GM18520 (cell line): ENCODE data around the gene NCKAP5.

Experiments
- ATAC-seq: cut with Tn5 transposase; IDR thresholded peaks from one replicate; pipeline ENCODE4 v1.9.1; 2021; ENCODE audit not compliant: unreplicated experiment

NCKAP5 gene

DNA sequence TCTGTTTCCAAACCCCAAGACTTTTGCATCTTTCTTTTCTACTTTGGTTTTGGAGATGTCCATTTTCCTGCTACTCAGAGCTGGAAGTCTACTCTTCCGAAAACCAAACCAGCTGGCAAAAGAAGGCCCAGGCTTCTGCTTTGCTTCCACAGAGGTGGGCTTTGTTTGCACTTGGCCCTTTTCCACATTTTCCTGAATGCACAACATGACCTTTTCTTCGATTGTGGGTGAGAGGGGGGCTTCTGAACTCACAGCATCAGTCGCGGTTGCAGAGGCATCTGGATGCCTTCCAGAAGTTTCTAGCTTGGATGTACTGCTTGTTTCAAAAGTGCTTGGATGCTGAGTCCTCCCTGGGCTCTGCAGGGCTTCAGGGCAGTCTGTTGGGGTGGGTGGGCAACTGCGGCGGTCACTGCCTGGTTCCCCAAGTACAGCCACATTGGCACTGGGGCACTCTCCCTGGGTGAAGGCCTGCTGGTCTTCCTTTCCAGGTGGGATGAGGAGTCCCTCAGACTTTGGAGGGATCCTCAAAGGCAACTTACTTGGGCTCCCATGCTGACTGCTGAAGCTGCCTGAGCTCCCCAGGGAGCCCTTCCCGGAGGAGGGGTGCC, 786.0 kb downstream of the NCKAP5 start:
- ATAC-seq, result no peak

- no peak for ATAC-seq
These were observed 787.6 kb downstream of the NCKAP5 start for GRCh38 chr2:132780651-132781050.

DNA sequence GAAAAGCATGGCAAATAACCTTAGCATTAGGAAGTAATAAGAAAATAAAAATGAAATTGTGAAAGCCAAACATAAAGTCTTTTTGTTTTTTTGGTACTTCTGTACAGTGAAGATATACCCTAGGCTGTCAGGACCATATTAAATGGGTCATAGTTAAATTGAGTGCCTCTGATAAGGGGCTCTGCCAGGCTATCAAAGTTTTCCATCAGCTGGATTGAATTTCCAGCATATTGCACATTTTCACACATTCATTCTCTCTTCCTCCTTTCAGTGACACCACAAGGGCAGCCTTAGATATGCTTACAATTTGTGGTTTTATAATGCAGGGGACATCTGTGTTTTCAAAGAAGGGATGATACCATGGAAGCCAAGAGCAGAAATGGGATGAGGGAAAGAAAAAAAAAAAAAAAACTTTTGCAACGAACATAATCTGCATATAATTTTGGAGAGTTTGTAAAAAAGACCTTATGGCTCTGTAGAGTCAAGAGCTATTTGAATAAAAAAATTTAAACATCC, 789.0 kb downstream of the NCKAP5 start:
- no peak for ATAC-seq

DNA sequence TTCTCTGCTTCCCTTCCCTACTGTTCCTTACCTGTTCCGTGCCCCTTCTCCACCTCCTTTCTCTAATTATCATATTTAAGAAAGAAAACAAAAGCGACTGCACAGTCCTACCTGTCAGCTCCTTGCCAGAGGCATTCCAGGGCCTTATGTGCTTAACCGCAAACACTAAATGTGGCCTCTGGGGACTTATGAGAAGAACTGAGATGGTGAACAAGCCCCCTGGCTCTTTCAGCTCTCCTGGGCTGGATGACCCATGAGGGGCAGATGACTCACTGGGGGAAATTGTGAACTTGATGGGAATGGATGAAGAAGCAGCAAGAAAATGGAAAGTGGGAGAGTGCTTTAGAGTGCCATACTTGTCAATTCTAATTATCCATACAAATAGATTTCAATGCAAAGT, 792.0 kb downstream of the NCKAP5 start:
- no peak for ATAC-seq

GRCh38 chr2:132774189-132774588, 794.1 kb downstream of the NCKAP5 start:
- no peak for ATAC-seq

GRCh38 chr2:132773331-132773730, 794.9 kb downstream of the NCKAP5 start:
- peak; percentile 40 for ATAC-seq

DNA sequence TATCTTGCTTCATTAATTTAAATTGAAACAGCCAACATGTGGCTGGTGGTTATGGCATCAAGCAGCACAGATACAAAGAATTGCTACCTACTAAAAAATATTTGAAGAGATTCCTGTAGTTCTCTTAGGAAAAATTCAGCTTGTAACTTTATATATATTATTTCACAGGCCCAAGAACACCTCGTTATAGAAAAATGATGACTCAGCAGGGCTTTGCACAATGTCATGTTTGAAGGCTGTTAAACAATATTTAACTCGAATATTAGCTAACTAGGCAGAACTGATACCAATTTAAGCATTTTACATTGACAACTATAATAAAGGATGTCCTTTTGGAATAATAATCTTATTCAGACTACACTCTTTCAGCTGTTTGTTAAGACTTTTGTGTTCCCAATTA, 795.9 kb downstream of the NCKAP5 start:
- no peak for ATAC-seq

GRCh38 chr2:132766573-132766972, 801.7 kb downstream of the NCKAP5 start:
- no peak for ATAC-seq

DNA sequence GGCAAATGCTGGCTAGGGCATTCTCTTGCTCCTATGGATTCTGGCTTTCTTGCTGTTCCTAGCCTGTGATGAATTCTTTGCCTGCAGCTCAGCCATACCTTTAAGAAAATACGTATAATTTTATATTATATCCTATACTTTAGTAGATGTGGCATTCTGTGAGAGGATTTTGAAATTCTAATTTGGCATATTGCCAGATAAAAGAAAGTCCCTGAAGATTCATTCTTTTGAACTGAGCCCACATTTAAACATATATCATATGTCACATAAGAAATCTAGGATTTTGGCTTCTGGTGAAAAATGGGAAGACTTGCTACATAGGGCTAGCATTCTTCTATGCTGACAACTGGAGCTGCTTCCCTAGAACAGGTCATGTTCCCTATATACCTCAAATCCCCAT, 806.8 kb downstream of the NCKAP5 start:
- no peak for ATAC-seq

DNA sequence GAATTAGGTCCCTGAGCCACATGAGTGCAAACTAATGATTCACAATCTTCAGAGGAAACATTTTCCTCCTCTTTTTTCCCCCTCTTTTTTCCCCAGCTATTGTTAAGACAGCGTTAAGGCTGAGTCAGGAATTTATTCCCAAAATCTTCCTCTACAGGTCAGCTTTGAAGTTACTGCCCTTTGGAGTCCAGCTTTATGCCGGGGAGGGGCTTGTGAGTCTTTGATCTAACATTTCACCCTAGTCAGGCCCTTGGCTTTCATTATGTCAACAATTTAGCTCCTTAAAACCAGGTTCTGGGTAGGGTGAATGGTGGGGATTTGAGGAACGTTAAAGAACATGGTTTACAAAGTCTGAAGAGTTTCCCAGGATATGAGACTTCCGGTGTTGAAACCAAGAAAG, 807.3 kb downstream of the NCKAP5 start:
- no peak for ATAC-seq

DNA sequence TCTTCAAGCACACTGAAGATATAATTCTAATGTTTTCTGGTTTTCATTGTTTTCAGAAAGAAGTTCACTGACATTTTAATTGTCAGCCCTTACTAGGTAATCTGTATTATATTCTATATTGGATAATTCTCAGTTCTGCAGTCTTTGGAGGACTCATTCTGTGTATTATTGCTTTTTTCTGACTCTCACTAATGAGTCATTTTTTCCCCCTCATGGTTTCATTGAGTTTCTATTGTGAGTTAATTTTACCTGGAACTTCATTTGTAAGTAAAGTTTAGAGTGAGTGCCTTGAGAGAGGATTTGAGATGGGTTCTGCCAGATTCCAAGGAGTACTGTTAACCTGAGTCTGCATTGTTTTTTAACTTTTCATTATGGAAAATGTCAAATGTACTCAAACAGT, 807.9 kb downstream of the NCKAP5 start:
- no peak for ATAC-seq

DNA sequence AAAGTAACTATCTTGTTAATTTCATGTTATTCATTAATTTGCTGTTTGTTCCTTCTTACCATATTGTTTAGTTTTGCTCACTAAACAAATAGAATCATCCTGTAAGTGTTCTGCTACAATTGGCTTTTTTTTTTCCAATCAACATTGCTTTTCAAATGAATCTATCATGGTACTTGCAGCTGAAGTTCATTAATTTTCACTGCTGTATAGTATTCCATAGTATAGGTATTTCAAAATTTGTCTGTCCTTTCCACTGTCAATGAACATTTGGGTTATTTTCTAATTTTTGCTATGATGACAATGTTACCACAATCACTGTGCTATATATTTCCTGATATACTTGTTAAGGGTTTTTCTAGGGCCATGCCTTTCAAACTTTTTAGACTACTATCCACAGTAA, 809.3 kb downstream of the NCKAP5 start:
- no peak for ATAC-seq

DNA sequence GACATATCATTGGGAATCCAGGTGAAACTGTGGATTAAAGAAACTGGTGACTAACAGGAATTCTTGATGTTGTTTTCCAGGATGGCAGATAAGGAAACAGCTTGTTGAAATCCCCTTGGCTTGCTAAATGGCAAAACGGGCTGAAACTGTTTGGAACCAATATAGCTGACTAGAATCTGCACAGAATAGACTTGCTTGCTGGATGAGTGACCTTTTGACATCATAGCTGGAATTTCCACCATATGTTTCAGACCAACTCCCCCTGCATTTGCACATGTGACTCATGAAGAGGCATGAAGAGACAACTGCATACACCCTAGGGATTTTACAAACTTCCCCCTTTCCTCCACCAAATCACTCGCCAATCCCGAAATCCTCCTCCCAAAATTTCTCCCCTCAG, 810.6 kb downstream of the NCKAP5 start:
- ATAC-seq, result no peak

DNA sequence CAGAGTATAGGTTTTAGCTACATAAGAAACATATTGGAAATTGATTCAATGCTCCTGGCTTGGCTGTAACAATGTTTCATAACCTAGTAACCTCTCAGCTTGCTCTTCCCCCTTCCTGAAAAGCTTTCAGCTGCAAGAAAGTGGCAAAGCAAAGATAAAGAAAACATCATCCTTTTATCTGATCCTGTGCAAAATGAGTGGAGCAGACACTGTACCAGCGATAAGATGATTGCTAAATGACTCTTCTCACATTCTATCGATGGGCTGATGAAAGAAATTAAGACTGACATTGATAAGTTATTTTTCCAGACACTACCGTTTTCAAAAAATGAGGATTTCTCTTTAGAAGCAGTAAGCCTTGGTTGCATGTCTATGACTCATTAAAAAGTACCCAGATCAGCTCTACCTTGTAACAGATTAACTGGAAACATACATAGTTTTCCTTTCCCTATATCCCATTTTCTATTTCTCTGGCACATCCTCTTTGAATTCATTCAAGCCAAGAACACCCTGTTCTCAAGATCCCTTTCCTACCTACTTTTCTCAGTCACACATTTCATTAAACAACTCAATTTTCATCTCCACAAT, 811.2 kb downstream of the NCKAP5 start:
- ATAC-seq, result no peak

GRCh38 chr2:132754867-132755472, 813.3 kb downstream of the NCKAP5 start:
- ATAC-seq, result peak; percentile 52

- ATAC-seq, result no peak
These were observed 813.9 kb downstream of the NCKAP5 start for GRCh38 chr2:132754392-132754791.

DNA sequence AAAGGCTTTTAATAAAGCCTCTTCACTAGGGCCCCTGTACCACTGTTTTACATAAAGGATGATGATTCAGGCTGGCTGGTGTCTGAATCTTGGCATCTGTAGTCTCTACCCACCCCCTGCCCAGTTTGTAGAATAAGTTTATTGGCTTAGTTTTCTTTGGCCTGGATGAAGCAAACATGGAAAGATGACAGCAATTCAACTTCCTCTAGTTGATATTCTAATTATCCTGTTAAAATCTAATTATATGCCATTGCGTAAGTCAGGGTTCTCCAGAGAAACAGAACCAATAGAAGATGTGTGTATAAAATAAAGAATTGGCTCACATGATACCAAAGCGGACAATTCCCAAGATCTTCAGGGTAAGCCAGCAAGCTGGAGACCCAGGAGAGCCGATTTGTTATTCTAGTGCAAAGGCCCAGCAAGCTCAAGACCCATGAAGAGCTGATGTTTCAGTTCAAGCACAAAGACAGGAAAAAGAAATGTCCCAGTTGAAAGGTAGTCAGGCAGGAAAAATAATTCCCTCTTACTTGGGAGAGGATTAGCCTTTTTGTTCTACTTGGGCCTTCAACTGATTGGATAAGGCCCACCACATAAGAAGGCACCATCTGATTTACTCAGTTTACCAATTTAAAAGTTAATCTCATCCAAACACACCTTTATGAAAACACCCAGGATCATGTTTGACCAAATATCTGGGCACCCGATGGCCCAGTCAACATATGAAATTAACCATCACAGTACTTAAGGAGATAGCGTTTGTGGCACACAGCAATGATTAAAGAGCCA, 815.6 kb downstream of the NCKAP5 start:
- ATAC-seq, result no peak

- ATAC-seq, result no peak
These were observed 816.4 kb downstream of the NCKAP5 start for GRCh38 chr2:132751836-132752235.

DNA sequence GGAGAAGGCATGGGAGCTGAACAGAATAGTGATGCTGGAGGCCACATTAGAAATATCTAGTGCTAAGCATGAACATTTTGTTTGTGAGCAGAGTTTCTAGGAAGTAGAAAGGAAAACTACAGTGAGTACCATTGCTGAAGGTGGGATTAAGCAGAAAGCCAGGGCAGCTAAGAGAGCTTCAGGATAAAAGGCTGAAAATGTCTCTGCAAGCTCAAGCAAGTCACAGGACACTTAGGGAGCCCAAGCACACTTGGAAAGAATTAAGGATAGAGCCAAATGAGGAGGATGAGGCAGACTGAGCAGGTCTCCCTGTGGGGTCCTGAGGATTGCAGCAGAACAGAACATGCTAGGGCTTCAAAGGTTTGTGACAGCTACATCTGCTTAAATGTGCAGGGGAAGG, 817.7 kb downstream of the NCKAP5 start:
- ATAC-seq, result no peak

- ATAC-seq, result peak; percentile 78
These were observed 821.2 kb downstream of the NCKAP5 start for GRCh38 chr2:132747046-132747445.

- ATAC-seq, result no peak
These were observed 826.5 kb downstream of the NCKAP5 start for GRCh38 chr2:132741754-132742153.
